Panc1 (cell line): ENCODE results near the gene ACSM5. TPM values are rescaled to one million over a fixed set of nuclear protein-coding genes. Genes with fewer than 3 reads are reported as not detected.

Experiments used
- ATAC-seq: fragments of 200-7000 bp; cut with Tn5 transposase; 2 replicates; pipeline ENCODE4 v1.9.1; 2020; ENCODE audit warnings: mild to moderate bottlenecking, moderate library complexity
- BruUV-seq: library from RNA; stranded (reverse); fragments of 400-500 nt; replicated peaks from 2 replicates; lab custom pipeline; 2021; lab: Mats Ljungman, UMichigan
- CTCF ChIA-PET: fragments of 300-600 bp; sonication (Branson Sonifier 250); formaldehyde crosslinking; loops from one replicate; lab custom pipeline; 2022; ENCODE audit warnings: antibody characterized with exemption; lab: Charles Lee
- POLR2A ChIA-PET: fragments of 300-600 bp; sonication (Branson Sonifier 250); formaldehyde crosslinking; loops from one replicate; lab custom pipeline; 2022; ENCODE audit warnings: antibody characterized with exemption; lab: Charles Lee
- DNase-seq: peaks from one replicate; pipeline ENCODE4 v3.0.0-alpha.2; 2010; ENCODE audit warnings: low read depth, low spot score
- H3K27ac ChIP-seq: 2 replicates; pipeline ENCODE4 v1.5.1; 2011; ENCODE audit warnings: mild to moderate bottlenecking, low read length, inconsistent platforms
- H3K27me3 ChIP-seq: fragments of 200-500 bp; sonication (Bioruptor generic); 2 replicates; pipeline ENCODE4 v1.6.0; 2014; ENCODE audit warnings: low read length, inconsistent platforms; ENCODE audit not compliant: control insufficient read depth, insufficient read depth
- H3K36me3 ChIP-seq: fragments of 200-500 bp; sonication (Bioruptor generic); 2 replicates; pipeline ENCODE4 v1.5.1; 2014; ENCODE audit warnings: inconsistent platforms, mild to moderate bottlenecking, low read length, moderate library complexity; ENCODE audit not compliant: control insufficient read depth, insufficient read depth
- H3K4me1 ChIP-seq: 2 replicates; pipeline ENCODE4 v1.5.1; 2011; ENCODE audit warnings: inconsistent platforms, mild to moderate bottlenecking, low read length, moderate library complexity; ENCODE audit not compliant: control insufficient read depth, insufficient read depth
- H3K4me3 ChIP-seq, 2 experiments: 2 replicates each; pipeline ENCODE4 v1.5.1; 2011 to 2012; ENCODE audit warnings: low read depth in 2 of 2, low read length in 2 of 2, mild to moderate bottlenecking in 2 of 2, inconsistent platforms in 1 of 2, moderate library complexity in 1 of 2
- H3K9me3 ChIP-seq: fragments of 200-500 bp; sonication (Bioruptor generic); 2 replicates; pipeline ENCODE4 v1.5.1; 2014; ENCODE audit warnings: low read depth, mild to moderate bottlenecking, inconsistent platforms, low read length, moderate library complexity; ENCODE audit not compliant: control insufficient read depth, insufficient read depth
- POLR2AphosphoS5 ChIP-seq: IDR thresholded peaks from 2 replicates; pipeline ENCODE4 v1.6.1; 2012; ENCODE audit warnings: mild to moderate bottlenecking, low read depth, low read length, moderate library complexity
- REST ChIP-seq, 2 experiments: IDR thresholded peaks; 2 replicates each; pipeline ENCODE4 v1.6.1; 2011 to 2012; ENCODE audit warnings: low read depth in 2 of 2, control low read depth in 1 of 2, low read length in 1 of 2, mild to moderate bottlenecking in 1 of 2, moderate library complexity in 1 of 2; ENCODE audit not compliant: insufficient read depth in 1 of 2
- SIN3A ChIP-seq: IDR thresholded peaks from 2 replicates; pipeline ENCODE4 v1.6.1; 2012; ENCODE audit warnings: low read depth, mild to moderate bottlenecking, low read length, moderate library complexity, borderline replicate concordance; ENCODE audit not compliant: insufficient read depth
- TCF7L2 ChIP-seq: IDR thresholded peaks from 2 replicates; pipeline ENCODE4 v1.6.1; 2011; ENCODE audit warnings: mild to moderate bottlenecking, low read depth, low read length, inconsistent platforms
- in situ Hi-C: cut with HindIII; loops from 2 replicates; pipeline ENCODE4 v1.10.0; 2016; ENCODE audit warnings: low sequenced_read_pairs, low pct_unique_long_range_greater_than_20kb
- intact Hi-C: fragments of 100-400 bp; cut with micrococcal nuclease; formaldehyde crosslinking; loops from one replicate; pipeline ENCODE4 v1.10.0; 2022; ENCODE audit not compliant: unreplicated experiment
- total RNA-seq: library from RNA; stranded (reverse); gene quantifications from one replicate; pipeline ENCODE4 v1.2.1, GENCODE V29; 2021; ENCODE audit not compliant: unreplicated experiment
- TF ChIP-seq, protein P1 (sequence below): fragments of 450-650 bp; IDR thresholded peaks from 2 replicates; pipeline ENCODE4 v1.5.1; 2017; ENCODE audit warnings: mild to moderate bottlenecking

ACSM5 gene
- total RNA-seq, 1 experiment from 2014 or later = 0.21 TPM

- CTCF ChIA-PET = interaction anchor here (1.3 to 2.4 kb wide), 4 partner anchors 51 to 483 kb away, joined by 3 to 23 read pairs (median 8); no protein-coding TSS in a partner anchor
- POLR2A ChIA-PET = no interaction called here
- no peak overlapping the region for H3K27ac ChIP-seq
- H3K27me3 ChIP-seq = peaks cover 2% of the 10 kb centered on the region; the same call in 1 of the 2 replicates
- DNase-seq (no peak), ATAC-seq (no peak)
- no TSS peak for BruUV-seq
- no peaks in the 10 kb centered on the region for H3K36me3 ChIP-seq
- no peak overlapping the region for H3K4me3 ChIP-seq
- in situ Hi-C loops = no loop called here
- intact Hi-C loops = loop anchor here (5.0 kb wide), 1 partner anchor 400 kb away; no protein-coding TSS in a partner anchor
- no peaks in the 10 kb centered on the region for H3K4me1 ChIP-seq
- TF ChIP-seq, protein P1, sequence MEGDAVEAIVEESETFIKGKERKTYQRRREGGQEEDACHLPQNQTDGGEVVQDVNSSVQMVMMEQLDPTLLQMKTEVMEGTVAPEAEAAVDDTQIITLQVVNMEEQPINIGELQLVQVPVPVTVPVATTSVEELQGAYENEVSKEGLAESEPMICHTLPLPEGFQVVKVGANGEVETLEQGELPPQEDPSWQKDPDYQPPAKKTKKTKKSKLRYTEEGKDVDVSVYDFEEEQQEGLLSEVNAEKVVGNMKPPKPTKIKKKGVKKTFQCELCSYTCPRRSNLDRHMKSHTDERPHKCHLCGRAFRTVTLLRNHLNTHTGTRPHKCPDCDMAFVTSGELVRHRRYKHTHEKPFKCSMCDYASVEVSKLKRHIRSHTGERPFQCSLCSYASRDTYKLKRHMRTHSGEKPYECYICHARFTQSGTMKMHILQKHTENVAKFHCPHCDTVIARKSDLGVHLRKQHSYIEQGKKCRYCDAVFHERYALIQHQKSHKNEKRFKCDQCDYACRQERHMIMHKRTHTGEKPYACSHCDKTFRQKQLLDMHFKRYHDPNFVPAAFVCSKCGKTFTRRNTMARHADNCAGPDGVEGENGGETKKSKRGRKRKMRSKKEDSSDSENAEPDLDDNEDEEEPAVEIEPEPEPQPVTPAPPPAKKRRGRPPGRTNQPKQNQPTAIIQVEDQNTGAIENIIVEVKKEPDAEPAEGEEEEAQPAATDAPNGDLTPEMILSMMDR = no peak
- TF ChIP-seq TCF7L2 (no peak), POLR2AphosphoS5 (no peak), SIN3A (no peak), REST (IDR thresholded peaks at IDR 0.05; ENCODE audit: insufficient read depth in 1 of 2, low read depth in 2 of 2, low read length in 1 of 2) (no peak)
- no peaks in the 10 kb centered on the region for H3K9me3 ChIP-seq
Measured at GRCh38 chr16:20382202-20382948, 27.0 kb upstream of the ACSM5 start.

DNA sequence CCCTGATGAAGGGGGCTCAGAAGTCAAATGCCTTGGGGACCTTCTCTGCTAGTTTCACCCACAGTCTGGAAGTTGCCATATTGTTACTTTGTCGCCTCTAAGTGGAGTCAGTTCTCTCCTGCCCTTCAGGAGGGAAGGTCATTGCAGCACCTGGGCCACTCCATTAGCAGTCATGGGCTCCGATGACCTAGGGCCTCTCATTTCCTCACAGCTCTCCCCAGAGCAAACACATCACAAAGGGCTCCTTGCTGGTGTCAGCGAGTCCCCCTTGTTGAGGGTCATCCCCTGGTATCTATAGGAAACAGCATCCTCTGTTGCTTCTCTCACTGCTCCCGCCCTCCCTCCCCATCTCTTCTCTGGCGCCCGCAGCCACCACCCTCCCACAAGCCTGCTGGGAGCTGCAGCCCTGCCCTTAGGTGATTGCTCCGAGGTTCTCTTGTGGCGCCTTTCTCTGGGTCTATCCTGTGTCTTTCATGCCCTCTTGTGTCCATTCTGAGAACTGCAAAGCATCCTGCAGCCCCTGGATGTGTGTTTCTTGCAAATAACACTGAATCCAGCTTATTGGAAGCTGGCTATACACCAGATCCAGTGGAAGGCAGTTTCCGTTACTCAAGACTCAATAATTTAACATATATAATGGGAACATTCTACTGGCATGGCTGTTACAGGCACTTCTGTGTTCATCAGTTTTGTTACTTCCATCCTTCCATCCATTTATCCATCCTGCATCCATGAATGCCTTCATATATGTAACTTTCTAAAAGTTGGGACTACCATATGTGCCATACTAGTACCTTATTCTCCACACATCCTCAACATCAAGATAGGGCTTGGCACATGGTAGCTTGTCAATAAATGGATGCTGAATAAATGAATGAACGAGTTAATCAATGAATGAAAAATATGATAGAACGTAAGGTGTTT is 26.0 kb upstream of the ACSM5 start:
- Histone ChIP-seq H3K4me3 (no peak overlapping the region), H3K9me3 (no peaks in the 10 kb centered on the region), H3K4me1 (no peaks in the 10 kb centered on the region), H3K27ac (no peak overlapping the region), H3K27me3 (peaks cover 2% of the 10 kb centered on the region; the same call in 1 of the 2 replicates), H3K36me3 (no peaks in the 10 kb centered on the region)
- no peak for TF ChIP-seq POLR2AphosphoS5
- TF ChIP-seq REST (IDR thresholded peaks at IDR 0.05; ENCODE audit: insufficient read depth in 1 of 2, low read depth in 2 of 2, low read length in 1 of 2) = no peak
- TF ChIP-seq TCF7L2 = no peak
- TF ChIP-seq SIN3A = no peak
- TF ChIP-seq, protein P1 = peak; percentile 90
- ChIA-PET POLR2A (interaction anchor here (0.6 kb wide), 1 partner anchor 261 kb away, joined by 5 read pairs; no protein-coding TSS in a partner anchor), CTCF (interaction anchor here (0.6 to 2.4 kb wide), 9 partner anchors 11 to 616 kb away, joined by 3 to 23 read pairs (median 3); no protein-coding TSS in a partner anchor)
- intact Hi-C loops = loop anchor here (1.0 to 5.0 kb wide), 3 partner anchors 401 to 484 kb away; no protein-coding TSS in a partner anchor
- BruUV-seq = no TSS peak
- in situ Hi-C loops = no loop called here
- DNase-seq (peak; percentile 62), ATAC-seq (peak; percentile 90)
